ENCODE measurements around the gene NEU1.
"Not testable (repeated sequence)": the region's sequence is repeated elsewhere in the genome, so short reads cannot be mapped to it uniquely, and the experiment has no call there.

Gene NEU1

DNA sequence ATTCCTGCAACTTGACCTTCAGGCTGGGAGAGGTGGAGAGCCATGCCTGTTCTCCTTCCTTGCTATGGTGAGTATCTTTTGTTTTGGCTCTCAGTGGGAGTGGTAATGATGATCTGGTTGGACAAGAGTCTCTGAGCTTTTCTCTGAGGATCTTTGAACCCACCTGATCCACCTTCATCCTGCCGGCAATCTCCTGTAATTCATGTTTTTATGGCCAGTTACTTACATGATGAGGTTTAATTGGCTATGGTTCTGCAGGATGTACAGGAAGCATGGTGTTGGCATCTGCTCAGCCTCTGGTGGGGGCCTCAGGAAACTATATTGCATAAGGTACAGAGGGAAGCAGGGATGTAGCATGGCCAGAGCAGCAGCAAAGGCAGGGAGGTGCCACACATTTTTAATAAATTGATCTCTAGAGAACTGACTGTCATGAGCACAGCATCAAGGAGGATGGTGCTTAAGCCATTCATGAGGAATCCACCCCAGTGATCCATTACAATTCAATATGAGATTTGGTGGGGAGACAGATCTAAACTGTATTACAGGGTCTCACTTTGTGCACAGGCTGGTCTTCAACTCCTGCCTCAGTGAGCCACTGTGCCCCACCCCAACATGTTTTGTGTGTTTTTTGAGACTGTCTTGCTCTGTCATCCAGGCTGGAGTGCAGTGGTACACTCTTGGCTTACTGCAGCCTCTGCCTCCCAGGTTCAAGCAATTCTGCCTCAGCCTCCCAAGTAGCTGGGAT lies 25.1 kb downstream of the NEU1 start:
- FAIRE-seq, result no peak

DNA sequence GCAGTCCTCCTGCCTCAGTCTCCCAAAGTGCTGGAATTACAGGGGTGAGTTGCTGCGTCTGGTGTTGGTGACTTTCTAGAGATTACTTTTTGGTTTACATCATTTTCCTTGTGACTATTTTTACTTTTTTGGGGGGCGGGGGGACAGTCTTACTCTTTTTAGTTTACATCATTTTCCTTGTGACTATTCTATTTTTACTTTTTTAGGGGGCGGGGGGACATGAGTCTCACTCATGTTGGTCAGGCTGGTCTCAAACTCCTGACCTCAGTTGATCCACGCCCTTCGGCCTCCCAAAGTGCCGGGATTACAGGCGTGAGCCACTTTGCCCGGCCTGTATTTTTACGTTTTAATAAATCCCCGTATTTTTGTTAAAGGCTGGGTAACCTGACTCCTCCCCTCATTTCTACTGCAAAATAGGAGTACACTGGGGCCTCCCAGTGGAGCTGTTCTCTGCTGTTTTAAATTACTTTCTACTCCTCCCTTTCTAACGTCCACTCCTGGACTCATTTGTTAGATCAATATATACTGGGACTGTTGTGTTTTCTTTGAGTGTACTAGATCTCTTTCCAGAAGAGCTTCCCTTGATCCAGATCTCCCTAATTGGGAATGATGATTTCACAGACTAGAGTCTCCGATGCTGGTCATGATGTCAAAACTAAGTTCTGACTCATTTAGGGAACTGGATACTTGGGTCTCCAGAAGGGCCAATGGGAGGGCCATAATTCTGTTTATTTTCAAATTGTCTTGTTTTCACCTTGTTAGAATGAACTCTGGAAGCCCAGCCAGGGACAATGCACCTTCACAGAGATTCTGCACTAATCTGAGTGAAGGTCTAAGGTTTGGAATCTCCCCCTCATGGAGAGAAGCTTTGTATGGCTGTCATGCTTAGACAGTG lies 25.9 kb downstream of the NEU1 start:
- no peak for FAIRE-seq

DNA sequence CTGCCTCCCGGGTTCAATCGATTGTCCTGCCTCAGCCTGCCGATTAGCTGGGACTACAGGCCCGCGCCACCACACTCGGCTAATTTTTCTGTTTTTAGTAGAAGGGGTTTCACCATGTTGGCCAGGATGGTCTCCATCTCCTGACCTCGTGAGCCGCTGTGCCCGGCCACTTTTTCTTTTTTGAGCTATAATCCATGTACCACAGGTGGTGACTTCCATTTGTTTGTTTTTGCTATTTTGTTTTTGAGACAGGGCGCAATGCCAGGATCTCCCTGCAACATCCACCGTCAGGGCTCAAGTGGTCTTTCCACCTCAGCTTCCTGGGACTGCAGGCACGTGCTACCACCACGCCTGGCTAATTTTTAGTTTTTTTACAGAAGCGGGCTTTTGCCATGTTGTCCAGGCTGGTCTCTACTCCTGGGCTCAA lies 26.6 kb downstream of the NEU1 start:
- FAIRE-seq, result no peak

DNA sequence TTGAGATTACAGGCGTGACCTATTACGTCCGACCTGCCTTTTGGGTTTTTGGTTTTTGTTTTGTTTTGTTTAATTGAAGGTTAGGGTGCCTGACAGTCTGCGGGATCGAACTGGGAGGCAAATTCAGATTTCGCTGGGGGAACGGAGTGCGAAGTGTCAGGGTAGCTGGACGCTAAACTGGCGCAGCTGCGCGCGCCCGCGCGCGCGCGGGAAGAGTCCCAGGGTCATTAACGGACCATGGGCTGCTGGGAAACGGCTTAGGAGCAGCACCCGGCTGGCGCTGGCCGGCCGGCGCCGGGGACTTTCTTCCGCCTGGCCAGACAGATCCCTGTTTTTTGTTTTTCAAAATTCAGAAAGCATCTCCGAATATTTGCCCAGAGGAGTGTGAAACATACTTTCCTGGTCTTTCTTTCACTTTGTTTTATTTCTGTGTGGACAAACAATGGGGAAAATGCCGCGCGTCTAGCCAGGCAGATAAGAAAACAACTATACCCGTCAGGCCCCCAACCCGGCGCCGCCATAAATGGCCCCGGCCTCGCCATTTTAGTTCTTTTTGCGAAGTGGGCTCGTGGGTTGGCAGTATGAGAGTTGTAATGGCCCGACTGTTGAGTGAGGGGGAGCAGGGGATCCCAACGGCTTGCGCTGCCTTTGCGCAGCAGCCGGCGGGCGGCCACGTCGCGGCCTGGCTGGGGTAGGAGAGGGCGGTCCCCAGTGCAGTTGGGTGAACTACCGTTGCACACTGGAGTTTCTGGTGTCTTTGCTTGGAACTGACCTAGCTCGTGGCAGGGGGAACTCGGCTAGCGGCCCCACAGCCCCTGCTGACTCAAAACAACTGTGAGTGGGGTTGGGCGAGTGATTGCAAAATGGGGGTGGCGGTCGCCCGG lies 28.0 kb downstream of the NEU1 start:
- no peak for FAIRE-seq

DNA sequence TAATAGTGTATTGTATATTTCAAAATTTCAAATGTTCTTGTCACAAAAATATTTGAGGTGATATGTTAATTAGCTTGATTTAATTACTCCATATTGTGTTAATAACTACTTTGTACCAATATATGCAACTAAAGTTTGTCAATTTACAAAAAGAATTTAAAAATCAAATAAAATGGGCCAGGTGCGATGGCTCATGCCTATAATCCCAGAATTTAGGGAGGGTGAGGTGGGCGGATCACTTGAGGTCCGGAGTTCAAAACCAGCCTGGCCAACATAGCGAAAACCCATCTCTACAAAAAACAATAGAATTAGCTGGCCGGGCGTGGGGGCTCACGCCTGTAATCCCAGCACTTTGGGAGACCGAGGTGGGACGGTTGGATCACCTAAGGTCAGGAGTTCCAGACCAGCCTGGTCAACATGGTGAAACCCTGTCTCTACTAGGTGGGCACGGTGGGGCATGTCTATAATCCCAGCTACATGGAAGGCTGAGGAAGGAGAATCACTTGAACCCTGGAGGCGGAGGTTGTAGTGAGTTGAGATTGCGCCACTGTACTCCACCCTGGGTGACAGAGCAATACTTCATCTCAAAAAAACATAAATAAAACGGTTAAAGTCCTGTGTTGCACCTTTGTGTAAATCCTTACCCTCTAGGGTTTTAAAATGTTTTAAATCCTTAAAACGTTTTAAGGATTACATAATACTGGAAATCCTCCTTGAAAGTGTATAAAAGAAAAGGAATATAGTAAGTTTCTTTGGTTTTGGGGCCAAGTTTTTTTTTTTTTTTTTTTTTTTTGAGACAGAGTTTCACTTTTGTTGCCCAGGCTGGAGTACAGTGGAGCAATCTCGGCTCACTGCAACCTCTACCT lies 31.0 kb downstream of the NEU1 start:
- no peak for FAIRE-seq

DNA sequence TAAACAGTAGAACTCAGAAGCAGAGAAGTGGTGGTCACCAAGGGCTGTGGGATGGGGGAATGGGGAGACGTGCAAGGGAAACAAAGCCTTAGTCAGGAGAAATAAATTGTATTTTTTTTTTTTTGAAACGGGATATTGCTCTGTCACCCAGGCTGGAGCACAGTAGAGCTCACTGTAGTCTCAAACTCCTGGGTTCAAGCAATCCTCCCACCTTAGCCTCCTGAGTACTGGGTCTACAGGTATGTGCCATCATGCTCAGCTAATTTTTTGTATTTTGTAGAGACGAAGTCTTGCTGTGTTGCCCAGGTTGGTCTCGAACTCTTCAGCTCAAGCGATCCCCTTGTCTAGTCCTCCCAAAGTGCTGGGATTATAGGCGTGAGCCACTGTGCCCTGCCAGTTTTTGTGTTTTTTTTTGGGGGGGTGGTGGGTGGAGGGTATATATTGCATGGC lies 31.7 kb downstream of the NEU1 start:
- FAIRE-seq, result no peak

DNA sequence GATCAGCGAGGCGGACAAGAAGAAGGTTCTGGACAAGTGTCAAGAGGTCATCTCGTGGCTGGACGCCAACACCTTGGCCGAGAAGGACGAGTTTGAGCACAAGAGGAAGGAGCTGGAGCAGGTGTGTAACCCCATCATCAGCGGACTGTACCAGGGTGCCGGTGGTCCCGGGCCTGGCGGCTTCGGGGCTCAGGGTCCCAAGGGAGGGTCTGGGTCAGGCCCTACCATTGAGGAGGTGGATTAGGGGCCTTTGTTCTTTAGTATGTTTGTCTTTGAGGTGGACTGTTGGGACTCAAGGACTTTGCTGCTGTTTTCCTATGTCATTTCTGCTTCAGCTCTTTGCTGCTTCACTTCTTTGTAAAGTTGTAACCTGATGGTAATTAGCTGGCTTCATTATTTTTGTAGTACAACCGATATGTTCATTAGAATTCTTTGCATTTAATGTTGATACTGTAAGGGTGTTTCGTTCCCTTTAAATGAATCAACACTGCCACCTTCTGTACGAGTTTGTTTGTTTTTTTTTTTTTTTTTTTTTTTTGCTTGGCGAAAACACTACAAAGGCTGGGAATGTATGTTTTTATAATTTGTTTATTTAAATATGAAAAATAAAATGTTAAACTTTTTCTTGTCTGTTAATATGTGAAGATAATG lies 32.9 kb downstream of the NEU1 start:
- FAIRE-seq, result peak; percentile 59

DNA sequence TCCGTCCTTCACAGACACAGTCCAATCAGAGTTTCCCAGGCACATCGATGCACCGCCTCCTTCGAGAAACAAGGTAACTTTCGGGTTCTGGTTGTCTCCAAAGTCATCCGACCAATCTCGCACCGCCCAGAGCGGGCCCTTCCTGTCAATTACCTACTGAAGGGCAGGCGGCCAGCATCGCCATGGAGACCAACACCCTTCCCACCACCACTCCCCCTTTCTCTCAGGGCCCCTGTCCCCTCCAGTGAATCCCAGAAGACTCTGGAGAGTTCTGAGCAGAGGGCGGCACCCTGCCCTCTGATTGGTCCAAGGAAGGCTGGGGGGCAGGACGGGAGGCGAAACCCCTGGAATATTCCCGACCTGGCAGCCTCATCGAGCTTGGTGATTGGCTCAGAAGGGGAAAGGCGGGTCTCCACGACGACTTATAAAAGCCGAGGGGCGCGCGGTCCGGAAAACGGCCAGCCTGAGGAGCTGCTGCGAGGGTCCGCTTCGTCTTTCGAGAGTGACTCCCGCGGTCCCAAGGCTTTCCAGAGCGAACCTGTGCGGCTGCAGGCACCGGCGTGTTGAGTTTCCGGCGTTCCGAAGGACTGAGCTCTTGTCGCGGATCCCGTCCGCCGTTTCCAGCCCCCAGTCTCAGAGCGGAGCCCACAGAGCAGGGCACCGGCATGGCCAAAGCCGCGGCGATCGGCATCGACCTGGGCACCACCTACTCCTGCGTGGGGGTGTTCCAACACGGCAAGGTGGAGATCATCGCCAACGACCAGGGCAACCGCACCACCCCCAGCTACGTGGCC lies 35.1 kb downstream of the NEU1 start, which contains the start of gene HSPA1B:
TSS of gene HSPA1B (plus strand) at position 453 of the 794 bp plus-strand sequence. CDS start at position 666, 213 bp downstream.
- peak; percentile 89 for FAIRE-seq

DNA sequence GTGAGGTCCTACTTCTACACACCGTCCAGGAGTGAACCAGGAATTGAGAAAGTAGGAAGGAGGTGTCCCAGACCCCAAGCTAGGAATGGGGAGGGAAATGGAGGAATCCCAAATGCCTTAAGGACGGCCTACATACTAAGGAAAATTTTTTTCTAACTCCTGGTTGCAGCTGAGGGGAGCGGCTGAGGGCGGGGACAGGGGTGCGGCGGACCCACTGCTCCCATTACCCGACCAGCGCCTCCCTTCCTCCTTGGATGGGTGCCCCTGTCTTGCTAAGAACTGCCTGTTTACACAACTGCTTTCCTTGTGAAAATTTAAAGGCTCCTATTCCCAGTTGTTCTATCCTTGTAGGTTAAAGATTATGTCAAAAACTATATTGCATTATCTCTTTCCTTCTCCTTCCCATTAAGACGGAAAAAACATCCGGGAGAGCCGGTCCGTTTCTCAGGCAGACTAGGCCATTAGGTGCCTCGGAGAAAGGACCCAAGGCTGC lies 35.8 kb downstream of the NEU1 start:
- FAIRE-seq, result no peak

DNA sequence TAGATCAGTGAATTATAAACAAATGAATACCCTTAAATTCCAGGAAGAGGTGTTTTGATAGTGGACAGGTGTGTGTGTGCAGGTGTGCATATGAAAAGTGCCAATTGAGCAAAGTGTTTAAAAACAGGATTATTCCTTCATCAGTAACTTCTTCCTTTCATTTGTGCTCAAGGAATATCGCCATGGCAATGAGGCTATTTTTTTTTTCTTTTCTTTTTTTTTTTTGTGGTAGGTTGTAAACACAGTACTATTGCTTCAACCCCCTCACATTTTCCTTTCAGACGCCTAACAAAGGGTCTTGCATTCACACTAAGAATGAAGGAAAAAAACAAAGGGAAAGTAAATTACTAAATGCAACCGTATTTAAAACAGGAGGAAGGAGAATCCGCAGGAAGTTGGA lies 37.1 kb downstream of the NEU1 start:
- FAIRE-seq, result no peak

DNA sequence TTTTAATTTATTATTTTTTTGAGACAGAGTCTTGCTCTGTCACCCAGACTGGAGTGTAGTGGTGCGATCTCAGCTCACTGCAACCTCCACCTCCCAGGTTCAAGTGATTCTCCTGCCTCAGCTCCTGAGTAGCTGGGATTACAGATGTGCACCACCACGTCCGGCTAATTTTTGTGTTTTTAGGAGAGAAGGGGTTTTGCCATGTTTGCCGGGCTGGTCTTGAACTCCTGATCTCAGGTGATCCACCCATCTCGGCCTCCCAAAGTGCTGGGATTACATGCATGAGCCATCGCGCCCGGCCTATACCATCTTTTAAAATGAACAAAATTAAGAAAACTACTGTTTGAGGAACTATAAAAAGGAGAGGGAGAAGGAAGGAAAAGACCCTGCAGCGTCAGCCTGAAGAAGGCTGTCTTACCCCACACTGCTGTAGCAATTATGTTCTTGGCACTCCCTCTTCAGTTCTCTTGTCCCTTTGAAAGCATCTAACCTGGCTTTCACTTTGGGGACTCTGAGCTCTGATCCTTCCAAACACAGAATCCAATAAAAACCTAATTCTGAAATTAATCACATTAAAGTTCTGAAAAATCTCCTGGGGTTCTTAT lies 38.9 kb downstream of the NEU1 start:
- FAIRE-seq, result not testable (repeated sequence)

DNA sequence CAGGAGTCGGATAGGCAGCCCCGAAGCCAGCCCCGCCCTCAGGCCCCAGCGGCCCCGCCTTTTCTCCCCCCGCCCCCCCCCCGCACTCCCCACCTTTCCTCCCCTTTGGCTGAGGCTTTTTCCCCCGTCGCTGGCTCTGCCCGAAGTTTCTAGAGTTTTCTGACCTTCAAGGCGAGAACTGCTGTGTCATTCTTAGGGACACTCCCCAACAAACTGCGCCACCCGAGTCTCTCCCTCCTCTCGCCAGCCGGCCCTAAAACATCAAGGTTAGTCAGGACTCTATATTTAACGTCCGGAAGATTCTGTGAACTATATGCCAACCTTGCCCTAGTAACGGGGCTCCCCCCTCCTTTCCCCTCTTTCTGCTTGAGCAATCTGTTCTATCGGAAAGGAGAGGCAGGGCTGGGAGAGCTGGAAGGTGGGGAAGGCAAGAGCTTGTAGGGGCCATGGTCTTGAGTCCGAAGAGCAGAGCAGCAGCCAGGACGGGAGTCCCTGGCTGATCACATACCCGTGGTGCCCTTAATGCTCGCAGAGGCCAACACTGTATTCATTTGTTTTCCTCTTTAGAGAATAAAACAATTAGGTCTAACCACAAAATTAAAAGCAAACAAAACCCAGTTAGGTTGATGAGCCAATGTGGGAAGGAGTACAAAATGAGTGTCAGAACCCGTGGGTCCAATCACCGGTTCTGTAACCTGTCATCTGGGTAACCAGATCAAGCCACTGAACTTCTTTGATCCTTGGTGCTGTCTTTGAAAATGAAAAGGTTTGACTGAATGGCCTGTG lies 40.4 kb downstream of the NEU1 start:
- no peak for FAIRE-seq

DNA sequence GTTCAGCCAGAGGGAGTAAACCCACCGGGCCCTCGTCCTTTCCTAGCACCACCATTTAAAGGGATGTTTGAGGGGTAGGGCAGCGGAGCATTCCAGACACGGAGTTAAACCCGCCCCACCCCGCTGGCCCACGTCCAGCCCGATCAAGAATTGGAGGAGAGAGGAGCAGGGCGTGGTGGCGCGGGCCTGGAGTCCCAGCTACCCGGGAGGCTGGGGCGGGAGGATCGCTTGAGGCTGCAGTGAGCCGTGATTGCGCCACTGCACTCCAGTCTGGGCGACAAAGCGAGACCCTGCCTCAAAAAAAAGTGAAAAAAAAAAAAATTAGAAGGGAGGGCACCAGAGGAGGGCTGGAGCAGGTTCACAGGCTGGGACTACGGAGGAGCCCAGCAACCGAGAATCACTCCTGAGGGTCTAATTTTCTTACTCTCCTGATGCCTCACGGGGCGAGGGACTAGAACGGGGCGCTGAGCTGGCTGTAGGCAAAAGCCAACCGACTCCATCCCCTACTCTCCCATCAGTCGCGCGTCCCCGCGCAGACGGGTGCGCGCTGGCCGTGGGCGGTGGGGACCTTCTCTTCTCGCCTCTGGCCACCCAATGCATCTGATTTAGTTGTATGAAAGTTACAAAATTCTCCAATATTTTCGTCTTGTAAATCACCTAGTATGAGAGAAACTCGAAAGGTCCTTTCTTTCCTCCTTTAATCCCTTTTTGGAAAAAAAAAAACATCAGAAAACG lies 41.2 kb downstream of the NEU1 start:
- no peak for FAIRE-seq

DNA sequence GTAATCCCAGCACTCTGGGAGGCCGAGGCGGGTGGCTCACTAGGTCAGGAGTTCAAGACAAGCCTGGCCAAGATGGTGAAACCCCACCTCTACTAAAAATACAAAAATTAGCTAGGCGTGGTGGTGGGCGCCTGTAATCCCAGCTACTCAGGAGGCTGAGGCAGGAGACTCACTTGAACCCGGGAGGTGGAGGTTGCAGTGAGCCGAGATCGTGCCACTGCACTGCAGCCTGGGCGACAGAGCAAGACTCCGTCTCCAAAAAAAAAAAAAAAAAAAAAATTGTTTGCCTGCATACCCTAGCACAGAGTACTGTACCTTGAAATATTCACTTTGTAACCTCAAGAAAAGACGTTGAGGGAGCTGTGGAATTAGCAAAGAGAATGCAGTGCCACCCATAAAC lies 42.2 kb downstream of the NEU1 start:
- not testable (repeated sequence) for FAIRE-seq

DNA sequence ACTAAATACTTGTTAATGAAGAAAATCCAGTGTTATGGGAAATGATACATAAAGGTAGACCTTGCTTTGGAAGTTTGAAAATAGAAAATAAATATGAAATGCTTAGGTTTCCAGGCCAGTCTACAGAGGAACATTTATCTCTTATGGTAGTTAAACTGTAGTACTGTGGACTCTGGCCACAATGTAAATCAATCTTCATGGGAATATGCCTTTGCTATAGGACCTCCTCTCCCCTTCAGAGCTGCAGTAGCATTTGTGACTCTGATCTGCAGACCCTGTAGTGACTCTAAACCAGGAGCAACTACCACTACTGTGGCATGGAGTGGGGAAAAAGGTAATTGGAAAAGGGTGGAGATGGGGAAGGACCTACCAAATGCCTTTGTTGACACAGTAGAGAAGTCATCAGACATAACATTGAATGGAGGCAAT lies 42.7 kb downstream of the NEU1 start:
- no peak for FAIRE-seq

DNA sequence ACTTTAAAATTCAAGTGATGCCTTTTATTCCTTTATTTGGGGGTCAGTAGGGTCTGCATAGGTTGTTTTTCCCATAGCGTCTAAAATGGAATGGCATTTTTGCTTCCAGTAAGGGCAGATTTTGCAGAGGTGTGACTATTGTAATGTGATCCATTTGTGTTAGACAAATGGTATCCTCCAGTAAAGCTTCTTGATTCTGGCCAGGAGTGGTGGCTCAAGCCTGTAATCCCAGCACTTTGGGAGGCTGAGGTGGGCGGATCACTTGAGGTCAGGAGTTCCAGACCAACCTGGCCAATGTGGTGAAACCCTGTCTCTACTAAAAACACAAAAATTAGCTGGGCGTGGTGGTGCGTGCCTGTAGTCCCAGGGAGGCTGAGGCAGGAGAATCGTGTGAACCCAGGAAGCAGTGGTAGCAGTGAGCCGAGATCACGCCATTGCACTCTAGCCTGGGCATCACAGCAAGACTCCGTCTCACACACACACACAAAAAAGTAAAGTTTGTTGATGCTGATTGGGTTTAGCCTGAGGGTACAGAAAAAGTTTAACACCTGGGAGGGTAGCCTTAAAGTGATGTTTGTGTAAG lies 44.6 kb downstream of the NEU1 start:
- not testable (repeated sequence) for FAIRE-seq

DNA sequence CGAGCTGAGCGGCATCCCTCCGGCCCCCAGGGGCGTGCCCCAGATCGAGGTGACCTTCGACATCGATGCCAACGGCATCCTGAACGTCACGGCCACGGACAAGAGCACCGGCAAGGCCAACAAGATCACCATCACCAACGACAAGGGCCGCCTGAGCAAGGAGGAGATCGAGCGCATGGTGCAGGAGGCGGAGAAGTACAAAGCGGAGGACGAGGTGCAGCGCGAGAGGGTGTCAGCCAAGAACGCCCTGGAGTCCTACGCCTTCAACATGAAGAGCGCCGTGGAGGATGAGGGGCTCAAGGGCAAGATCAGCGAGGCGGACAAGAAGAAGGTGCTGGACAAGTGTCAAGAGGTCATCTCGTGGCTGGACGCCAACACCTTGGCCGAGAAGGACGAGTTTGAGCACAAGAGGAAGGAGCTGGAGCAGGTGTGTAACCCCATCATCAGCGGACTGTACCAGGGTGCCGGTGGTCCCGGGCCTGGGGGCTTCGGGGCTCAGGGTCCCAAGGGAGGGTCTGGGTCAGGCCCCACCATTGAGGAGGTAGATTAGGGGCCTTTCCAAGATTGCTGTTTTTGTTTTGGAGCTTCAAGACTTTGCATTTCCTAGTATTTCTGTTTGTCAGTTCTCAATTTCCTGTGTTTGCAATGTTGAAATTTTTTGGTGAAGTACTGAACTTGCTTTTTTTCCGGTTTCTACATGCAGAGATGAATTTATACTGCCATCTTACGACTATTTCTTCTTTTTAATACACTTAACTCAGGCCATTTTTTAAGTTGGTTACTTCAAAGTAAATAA lies 45.3 kb downstream of the NEU1 start:
- FAIRE-seq, result not testable (repeated sequence)
